GM18507 (cell line): ENCODE measurements around the gene NUP214.
"Not testable (repeated sequence)": the region's sequence is repeated elsewhere in the genome, so short reads cannot be mapped to it uniquely, and the experiment has no call there.

Experiments used
- DNase-seq: peaks from one replicate; pipeline ENCODE4 v3.0.0; 2011; ENCODE audit warnings: low read depth; ENCODE audit not compliant: insufficient read length; ENCODE audit errors: extremely low spot score
- FAIRE-seq: peaks from 2 replicates; lab custom pipeline; 2011; peaks lifted over from hg19 to GRCh38; lab: Jason Lieb, UNC

Gene NUP214

DNA sequence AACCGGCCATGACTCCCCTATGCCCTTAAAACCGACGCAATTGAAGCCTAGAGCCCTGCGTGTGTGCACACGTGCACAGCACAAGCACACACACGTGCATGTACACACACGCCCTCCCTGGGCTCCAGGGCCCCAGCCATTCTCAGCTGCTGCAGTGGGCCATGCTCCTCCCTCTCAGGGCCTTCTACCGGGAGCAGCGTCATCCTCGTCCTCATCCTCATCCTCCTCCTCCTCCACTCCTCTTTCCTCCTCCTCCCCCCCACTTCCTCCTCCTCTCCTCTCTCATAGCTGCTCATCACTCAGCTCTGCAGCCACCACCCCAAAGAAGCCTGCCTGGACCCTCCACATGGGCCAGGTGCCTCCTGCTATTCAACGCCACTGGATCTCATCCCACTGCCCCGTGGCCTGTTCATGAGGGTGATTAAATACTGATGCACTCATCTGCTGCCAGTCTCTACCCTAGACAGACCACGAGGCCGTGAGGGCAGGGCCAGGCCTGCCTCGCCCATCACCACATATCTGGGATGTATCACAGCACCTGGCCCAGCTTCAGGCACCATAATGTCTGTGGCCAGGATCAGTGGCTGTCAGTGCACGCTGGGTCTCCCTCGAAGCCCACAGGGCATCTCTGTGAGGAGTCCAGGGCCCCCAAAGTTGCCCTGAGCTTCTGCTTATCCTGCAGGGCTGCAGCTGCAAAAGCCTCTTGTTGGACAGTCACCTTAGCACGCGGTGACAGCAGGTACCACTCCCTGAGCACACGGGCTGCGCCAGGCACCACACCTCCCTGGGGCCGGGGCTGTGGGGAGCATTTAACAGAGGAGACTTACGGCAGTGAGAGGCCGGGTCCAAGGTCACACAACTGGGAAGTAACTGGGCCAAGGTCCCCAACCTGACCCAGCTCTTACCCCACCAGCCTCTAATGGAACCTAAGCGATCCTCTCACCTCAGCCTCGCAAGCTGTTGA is 141.2 kb downstream of the NUP214 start:
- DNase-seq (no peak), FAIRE-seq (no peak)

DNA sequence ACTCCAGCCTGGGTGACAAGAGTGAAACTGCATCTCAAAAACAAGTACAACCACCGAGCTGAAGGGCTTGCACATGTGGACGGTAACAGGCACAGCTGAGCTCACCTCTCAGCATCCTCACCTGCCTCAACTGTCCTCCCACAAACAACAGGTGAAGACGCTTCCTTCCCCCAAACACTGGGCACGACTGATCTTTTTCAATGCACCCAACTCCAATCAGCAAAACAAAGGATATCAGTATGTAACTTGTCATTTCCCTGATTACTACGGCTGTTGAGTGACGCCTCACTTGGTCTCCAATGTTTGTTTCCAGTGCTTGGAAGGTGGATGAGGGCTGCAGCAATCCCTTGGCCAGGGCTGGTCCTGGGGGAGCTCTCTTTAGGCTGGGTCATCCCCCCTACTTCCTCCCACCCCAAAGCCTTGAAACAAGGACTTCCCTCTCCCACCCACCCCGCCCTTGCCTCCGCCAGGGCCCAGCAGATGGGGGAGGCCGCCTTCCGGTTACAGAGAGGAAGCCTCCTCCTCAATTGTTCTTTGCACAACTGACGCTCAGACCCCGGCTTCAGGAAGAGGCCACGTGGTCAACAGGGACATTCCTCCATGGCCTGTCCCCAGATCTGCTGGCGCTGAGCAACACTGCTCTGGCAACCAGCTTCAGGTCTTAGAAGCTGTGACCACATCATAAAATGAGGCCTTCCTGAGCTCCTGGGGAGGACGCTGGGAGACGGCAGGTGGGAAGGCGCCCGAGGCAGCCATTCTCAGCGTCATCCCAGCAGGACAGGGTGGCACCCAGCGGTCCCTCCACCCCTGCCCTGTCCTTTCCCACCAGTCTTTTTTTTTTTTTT is 145.0 kb downstream of the NUP214 start:
- DNase-seq (no peak), FAIRE-seq (peak; percentile 71)

DNA sequence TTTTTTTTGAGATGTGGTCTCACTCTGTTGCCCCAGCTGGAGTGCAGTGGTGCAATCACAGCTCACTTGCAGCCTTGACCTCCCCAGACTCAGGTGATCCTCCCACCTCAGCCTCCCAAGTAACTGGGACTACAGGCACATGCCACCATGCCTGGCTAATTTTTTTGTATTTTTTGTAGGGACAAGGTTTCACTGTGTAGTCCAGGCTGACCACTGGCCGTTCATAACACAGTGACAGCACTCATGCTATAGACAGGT is 145.6 kb downstream of the NUP214 start:
- not testable (repeated sequence) for DNase-seq, FAIRE-seq

DNA sequence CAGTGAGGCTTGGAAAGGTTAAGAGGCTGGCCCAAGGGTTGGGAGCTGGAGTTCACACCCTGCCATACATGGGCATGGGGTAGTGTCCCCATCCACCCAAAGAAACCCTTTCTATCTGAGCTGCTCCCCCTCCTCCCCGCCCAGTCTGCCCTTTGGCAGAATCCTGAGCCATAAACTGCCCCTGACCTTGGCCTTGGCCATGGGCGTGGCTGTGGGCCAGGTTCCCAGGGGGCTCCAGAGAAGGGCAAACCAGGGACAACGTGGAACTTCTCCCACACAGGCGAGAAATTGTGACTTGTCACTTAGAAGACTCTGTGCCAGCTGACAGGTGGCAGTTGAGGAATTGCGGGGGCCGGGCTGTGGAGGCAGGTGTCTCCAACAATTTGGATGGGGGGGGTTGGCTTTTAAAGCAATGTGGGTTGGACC is 146.1 kb downstream of the NUP214 start:
- no peak for FAIRE-seq
- no peak for DNase-seq

GRCh38 chr9:131272212-131272611 is 146.8 kb downstream of the NUP214 start:
- DNase-seq, result no peak
- no peak for FAIRE-seq

DNA sequence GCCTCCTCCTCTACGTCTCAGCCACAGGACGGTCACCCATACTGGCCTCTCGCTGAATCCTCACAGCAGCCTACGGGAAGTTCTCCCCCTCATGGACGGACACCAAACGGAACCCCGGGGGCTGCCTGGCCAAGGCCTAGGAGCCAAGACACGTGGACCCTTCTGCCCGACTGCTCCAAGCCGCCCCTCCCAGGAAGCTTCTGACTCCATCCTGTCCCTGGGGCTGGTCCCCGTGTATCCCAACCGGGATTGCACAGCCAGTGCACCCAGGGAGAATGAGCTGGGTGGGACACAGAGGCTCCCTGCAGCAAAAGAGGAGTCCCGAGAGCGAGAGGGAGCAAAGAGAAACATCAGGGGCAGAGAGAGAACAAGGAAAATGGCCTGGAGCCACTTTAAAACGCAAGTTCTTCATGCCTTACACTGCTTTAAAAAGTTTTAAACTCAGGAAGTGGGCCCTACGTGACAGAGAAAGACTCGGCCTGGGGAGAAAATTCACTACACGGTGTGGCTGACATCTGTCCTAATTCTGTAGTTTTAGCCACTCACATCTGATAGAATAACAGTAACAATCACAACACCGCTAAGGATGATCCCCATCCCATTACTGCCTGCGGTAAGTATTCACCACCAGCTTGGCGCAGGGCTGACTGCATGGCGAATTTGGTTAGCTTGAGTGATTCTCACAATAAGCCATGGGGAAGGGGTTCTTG is 147.9 kb downstream of the NUP214 start:
- FAIRE-seq (peak; percentile 35), DNase-seq (no peak)

- DNase-seq (no peak), FAIRE-seq (peak; percentile 75)
These were observed 148.7 kb downstream of the NUP214 start for GRCh38 chr9:131273856-131274673.

DNA sequence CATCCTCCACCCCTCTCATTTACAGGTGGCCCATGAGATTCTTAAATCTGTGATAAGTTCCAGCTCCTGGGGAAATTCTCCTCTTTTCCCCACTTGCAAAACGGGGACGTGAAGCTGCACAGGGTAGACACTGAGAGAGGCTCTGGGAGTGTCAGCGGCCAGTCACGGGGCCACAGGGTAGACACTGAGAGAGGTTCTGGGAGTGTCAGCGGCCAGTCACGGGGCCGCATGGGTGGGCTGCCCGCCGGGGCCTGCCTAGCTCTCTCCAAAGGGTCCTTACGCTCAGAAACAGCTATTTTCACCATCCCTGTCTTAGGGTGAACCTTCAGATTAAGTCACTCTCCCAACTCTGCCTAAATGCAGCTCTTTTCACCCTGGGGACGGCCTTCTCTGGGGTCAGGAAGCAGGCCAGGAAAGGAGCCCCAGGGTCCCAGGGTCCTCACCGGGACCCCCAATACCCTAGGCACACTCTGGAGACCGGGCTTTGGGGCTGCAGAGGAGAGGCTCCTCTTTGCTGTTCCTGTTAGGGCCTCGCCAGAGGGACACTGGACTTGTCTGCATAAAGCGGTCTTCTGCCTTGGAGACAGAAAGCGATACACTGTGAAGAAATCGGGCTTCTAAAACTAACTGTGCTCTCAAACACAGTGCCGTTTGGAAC is 149.4 kb downstream of the NUP214 start:
- DNase-seq, result no peak
- FAIRE-seq, result peak; percentile 51

DNA sequence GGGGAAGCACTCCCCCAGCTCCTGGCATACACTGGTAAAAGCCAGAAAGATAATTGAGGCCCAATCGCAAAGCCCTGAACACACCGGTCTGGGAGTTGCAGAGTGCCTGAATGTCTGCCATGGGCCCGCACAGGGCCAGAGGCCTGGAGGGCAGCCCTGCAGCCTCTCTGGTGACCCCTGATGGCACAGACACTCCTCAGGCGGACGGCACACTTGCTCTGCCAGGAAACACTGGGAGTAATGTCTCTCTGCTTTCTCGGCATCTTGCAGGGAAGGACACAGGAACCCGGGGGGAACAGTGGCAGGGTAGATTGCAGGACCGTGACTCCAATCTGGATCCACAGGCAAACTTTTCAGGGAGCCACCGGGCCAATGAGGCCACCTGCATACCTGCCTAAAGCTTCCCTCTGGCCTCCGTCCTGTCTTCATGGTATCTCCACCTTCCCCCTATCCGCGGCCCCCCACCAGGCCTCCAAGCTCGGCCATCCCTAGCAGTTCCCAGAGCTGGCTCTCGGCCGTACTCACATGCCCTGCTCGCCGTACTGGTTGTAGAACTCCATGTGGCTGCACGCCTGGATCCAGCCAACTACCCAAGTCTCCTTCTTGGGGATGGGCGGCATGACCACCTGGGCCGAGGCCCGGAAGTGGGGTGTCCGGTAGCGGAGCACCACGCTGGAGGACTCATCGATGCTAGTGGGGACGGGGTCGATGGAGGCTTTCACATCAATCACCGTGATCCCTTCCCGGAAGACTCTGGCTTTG is 150.1 kb downstream of the NUP214 start:
- FAIRE-seq, result peak; percentile 81
- DNase-seq, result no peak

DNA sequence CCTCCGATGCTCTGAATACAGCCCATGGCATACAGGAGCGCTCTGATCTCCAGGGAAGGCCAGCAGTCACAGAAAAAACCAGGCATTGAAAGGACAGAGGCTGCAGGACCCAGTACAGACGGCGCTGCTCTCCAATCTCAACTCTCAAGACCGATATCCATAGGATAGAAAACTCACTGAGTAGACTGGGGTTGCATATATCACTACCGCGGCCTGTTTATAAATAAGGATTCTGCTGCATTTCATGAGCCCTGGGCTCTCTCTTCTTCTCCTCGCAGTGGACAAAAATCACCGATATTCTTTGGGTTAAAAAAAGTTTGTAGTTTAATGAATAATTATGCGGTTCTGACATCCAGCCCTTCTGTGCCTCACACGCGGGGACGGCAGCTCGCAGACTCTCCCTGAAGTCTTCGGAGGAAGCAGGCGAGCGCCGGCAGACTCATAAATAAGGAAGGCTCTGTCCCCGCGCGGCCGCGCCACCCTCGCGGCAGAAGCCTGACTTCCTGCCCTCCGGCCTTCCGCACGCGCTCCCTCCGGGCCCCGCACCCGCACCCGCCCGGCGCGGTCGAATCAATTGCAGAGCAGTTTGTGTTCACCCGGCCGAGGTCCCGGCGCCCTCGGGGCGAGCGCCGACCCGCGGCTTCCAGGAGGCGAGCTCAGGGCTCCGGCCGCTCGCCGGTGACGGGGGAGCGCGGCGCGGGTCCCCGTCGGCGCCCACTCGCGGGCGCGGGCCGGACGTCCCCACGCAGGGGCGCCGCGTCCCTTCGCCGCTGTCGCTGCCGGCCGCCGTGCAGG is 150.9 kb downstream of the NUP214 start, which contains the start of gene FAM78A:
TSS of gene FAM78A (minus strand) at position 417 of the 795 bp plus-strand sequence. CDS start at position 86, 331 bp downstream.
- no peak for DNase-seq
- FAIRE-seq, result peak; percentile 5

GRCh38 chr9:131276891-131277286 is 151.5 kb downstream of the NUP214 start:
- FAIRE-seq (no peak), DNase-seq (no peak)

DNA sequence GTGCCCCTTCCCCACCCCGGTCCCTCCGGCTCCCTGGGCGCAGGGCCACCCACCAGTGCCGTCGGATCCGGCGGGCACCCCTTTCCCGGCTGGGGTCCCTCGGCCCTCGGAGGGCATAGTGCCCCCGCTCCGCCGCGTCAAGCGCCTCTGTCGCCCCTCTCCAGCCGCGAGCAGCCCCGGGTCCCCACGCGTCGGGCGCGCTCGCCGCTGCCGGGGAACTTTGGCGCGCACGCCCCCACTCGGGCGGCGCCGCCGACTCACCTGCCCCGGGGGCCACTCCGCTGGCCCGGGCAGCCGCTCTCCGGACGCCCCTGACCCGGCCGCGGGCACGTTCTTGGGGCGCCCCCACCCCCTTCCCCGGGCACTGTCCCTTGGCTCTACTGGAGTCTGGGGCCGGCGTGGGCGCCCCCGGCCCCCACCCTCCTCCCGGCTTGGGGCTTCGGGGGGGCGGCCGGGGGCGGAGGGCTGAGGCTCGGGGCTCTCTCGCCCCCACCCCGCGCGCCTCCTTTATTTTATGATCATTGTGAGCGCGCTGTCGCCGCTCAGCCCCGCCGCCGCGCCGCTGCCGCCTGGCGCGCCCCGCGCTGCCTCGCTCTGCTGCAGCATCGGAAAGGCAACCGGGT is 152.0 kb downstream of the NUP214 start:
- FAIRE-seq (no peak), DNase-seq (no peak)

DNA sequence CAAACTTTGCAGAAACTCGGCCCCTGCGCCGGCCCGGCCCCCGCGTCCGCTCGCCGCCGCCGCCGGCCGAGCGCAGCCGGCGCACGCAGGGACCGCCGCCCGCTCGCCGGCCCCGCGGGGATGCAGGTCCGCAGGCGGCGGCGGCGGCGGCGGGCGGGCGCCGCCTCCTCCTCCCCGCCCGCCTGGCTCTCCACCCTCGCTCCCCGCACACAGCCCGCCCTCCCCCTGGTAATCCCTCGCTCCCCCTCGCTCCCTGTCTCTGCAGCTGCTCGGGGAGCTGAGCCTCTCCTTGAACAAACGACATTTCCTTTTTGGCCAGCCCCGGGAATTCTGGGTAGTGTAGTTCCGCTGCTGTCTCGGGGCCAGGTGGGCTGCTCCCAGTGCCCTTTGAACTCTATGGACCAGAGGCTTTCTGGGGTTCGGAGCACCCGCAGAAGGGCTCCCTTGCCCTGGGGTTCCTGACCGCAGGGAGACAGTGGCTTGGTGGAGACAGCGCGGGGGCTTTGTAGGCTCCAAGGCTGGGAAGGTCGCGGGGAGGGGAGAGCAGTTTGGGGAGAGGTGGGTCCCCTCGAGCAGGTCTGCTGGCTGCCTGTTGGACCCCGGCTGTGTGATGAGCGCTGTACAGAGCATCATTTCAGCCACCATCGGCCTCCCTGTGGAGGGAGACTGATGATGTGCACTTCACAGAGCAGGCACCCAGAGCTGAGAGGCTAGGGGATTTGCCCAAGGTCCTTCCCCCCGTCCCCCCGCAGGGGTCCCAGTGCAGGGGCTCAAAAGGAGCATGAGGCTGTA is 152.7 kb downstream of the NUP214 start:
- DNase-seq (peak; percentile 73), FAIRE-seq (peak; percentile 73)

DNA sequence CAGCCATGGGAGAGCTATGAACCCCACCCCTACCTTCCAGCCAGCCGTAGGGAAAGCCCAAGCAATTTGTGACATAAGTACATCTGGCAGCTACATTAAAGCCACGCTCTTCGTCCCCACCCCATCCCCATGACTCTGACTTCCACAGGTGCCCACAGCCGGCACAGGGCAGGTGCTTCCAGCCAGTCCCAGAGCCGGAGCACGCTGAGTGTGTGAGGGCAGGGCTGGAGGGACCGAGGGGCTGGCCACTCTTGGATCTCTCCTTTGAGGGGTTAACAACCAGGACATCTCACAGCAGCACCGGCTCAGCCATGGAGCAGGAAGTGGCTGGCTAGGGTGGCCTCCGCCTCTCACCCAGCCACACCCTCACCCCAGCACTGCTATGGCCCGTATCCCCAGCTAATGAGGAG is 153.3 kb downstream of the NUP214 start:
- FAIRE-seq (no peak), DNase-seq (no peak)

- DNase-seq (no peak), FAIRE-seq (no peak)
These were observed 153.9 kb downstream of the NUP214 start for GRCh38 chr9:131279196-131279862.
